Skin epidermis (tissue), 12 donors: Measurements from ENCODE around the gene KRT10.

Source experiments
- H3K27ac ChIP-seq, 21 experiments: fragments of 200-600 bp; sonication (generic) in 11 of 21; one replicate each; pipeline ENCODE4 v1.5.0; 2020; ENCODE audit warnings: mild to moderate bottlenecking in 3 of 21, inconsistent platforms in 2 of 21, moderate library complexity in 2 of 21
- H3K4me3 ChIP-seq, 7 experiments: fragments of 200-600 bp; sonication (generic) in 2 of 7; one replicate each; pipeline ENCODE4 v1.5.0; 2020; ENCODE audit warnings: inconsistent platforms in 2 of 7, mild to moderate bottlenecking in 2 of 7, moderate library complexity in 1 of 7

Gene KRT10

DNA sequence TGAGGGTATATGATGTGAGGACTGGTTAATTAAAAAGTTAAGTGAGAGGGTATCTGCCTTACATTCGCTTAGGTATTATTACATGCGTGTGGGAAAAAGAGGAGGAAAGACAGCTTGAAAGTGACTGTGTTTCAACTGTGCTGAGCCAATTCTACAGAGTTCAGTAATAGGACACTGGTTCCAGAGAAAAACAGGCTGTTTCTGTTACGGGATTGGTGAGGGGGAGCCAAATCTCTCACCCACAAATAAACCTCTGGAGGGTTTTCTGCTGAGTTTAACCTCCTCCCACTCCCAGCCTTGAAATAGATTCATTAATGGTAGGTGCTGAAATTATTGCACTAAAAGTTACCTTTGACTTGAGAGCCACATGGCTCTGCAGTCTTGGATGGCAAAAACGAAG is 46.5 kb downstream of the KRT10 start:
- Histone ChIP-seq H3K27ac (no peak overlapping the region), H3K4me3 (no peak overlapping the region)

DNA sequence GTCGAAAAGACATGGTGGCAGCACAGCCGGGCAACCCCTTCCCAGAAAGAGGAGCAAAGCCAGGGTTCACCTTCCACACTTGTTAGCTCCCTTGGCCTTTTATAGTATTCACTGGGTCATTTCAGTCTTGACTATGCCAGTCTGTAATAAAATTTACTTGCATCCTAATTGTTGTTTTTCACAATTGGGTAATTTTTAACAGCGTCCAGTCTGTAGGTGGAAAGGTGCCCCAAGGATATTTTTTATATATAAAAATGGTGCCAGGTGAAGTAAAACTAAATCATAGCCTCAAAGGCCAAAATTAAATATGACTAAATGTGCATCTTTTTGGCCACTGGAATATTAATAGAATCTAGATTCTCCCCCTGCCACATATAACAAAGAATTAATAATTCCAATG is 50.3 kb downstream of the KRT10 start, which contains the start of gene KRT26:
Gene KRT26 (minus strand): TSS at position 101 of the 400 bp plus-strand sequence. CDS start 88 bp downstream, at position 13.
- Histone ChIP-seq H3K27ac (no peak within 1 kb of the TSS), H3K4me3 (no peak within 1 kb of the TSS)
